ENCODE measurements around the gene PTTG1. TPM values are rescaled to one million over a fixed set of nuclear protein-coding genes. Genes with fewer than 3 reads are reported as not detected.

The PTTG1 gene
- polyA plus RNA-seq (2013), result 24.7 TPM

- Histone ChIP-seq H3K27ac (ENCODE audit: insufficient read depth in 1 of 2, low read depth in 1 of 2, low read length in 2 of 2, poor library complexity in 1 of 2, severe bottlenecking in 2 of 2) (peak within 1 kb of the TSS; percentile 71 to 85), H3K27me3 (replicated peaks in 2 of 5; ENCODE audit: control insufficient read depth in 4 of 5, insufficient read depth in 5 of 5, low read length in 4 of 5) (no peaks in the 10 kb centered on the region), H3K36me3 (ENCODE audit: control insufficient read depth in 4 of 4, insufficient read depth in 4 of 4, low read length in 3 of 4) (peaks cover 0 to 16% (median 0%) of the 10 kb centered on the region in 4 experiments), H3K9me3 (ENCODE audit: control extremely low read depth in 1 of 5, control insufficient read depth in 4 of 5, insufficient read depth in 2 of 5, low read depth in 1 of 5, low read length in 4 of 5) (no peaks in the 10 kb centered on the region), H3K4me1 (ENCODE audit: control extremely low read depth in 1 of 4, control insufficient read depth in 4 of 4, insufficient read depth in 4 of 4, low read length in 3 of 4) (peaks cover 33 to 78% (median 51%) of the 10 kb centered on the region in 4 experiments), H3K4me3 (ENCODE audit: control insufficient read depth in 1 of 7, extremely low read depth in 1 of 7, insufficient read depth in 4 of 7, low read depth in 2 of 7, low read length in 6 of 7) (peak within 1 kb of the TSS; percentile 62 to 94 (median 76))
- DNase-seq, result peak; percentile 98 to 99 (median 98)
- POLR2A ChIA-PET, result interaction anchor here (1.9 kb wide), 1 partner anchor 46 kb away, joined by 9 read pairs; no protein-coding TSS in a partner anchor
- WGBS (ENCODE audit: insufficient coverage), result 0% methylated on average over 30 of the region's 39 CpGs
- CTCF ChIA-PET, result interaction anchor here (2.1 to 4.8 kb wide), 2 partner anchors 9 to 17 kb away, joined by 4 to 39 read pairs; no protein-coding TSS in a partner anchor
Observed at GRCh38 chr5:160421625-160422258, at the start of gene PTTG1. Gene PTTG1, plus strand, starts transcription at chr5:160421855. Its CDS starts 458 bp downstream, at chr5:160422313.

- DNase-seq, result no peak
- ChIA-PET POLR2A (no interaction called here), CTCF (no interaction called here)
- H3K36me3 ChIP-seq (ENCODE audit: control insufficient read depth in 4 of 4, insufficient read depth in 4 of 4, low read length in 3 of 4), result no peaks in the 10 kb centered on the region
- no peaks in the 10 kb centered on the region for H3K9me3 ChIP-seq (ENCODE audit: control extremely low read depth in 1 of 5, control insufficient read depth in 4 of 5, insufficient read depth in 2 of 5, low read depth in 1 of 5, low read length in 4 of 5)
- H3K27me3 ChIP-seq (replicated peaks in 2 of 5; ENCODE audit: control insufficient read depth in 4 of 5, insufficient read depth in 5 of 5, low read length in 4 of 5), result peaks cover 2 to 22% (median 16%) of the 10 kb centered on the region in 5 experiments
- no peak overlapping the region for H3K4me3 ChIP-seq (ENCODE audit: control insufficient read depth in 1 of 7, extremely low read depth in 1 of 7, insufficient read depth in 4 of 7, low read depth in 2 of 7, low read length in 6 of 7)
- H3K4me1 ChIP-seq (ENCODE audit: control extremely low read depth in 1 of 4, control insufficient read depth in 4 of 4, insufficient read depth in 4 of 4, low read length in 3 of 4), result peaks cover 3 to 17% (median 6%) of the 10 kb centered on the region in 4 experiments
- H3K27ac ChIP-seq (ENCODE audit: insufficient read depth in 1 of 2, low read depth in 1 of 2, low read length in 2 of 2, poor library complexity in 1 of 2, severe bottlenecking in 2 of 2), result no peak overlapping the region
Observed at GRCh38 chr5:160375166-160375565, 46.5 kb upstream of the PTTG1 start.

GRCh38 chr5:160375701-160376100 is 46.0 kb upstream of the PTTG1 start:
- CTCF ChIA-PET, result interaction anchor here (1.5 to 1.8 kb wide), 2 partner anchors 18 to 177 kb away, joined by 5 to 6 read pairs; no protein-coding TSS in a partner anchor
- H3K36me3 ChIP-seq (ENCODE audit: control insufficient read depth in 4 of 4, insufficient read depth in 4 of 4, low read length in 3 of 4), result no peaks in the 10 kb centered on the region
- H3K27me3 ChIP-seq (replicated peaks in 2 of 5; ENCODE audit: control insufficient read depth in 4 of 5, insufficient read depth in 5 of 5, low read length in 4 of 5), result peaks cover 2 to 18% (median 12%) of the 10 kb centered on the region in 5 experiments
- no peak overlapping the region for H3K27ac ChIP-seq (ENCODE audit: insufficient read depth in 1 of 2, low read depth in 1 of 2, low read length in 2 of 2, poor library complexity in 1 of 2, severe bottlenecking in 2 of 2)
- no peak overlapping the region for H3K4me3 ChIP-seq (ENCODE audit: control insufficient read depth in 1 of 7, extremely low read depth in 1 of 7, insufficient read depth in 4 of 7, low read depth in 2 of 7, low read length in 6 of 7)
- no peaks in the 10 kb centered on the region for H3K9me3 ChIP-seq (ENCODE audit: control extremely low read depth in 1 of 5, control insufficient read depth in 4 of 5, insufficient read depth in 2 of 5, low read depth in 1 of 5, low read length in 4 of 5)
- 100% methylated on average over 1 of the region's 2 CpGs for WGBS (ENCODE audit: insufficient coverage)
- POLR2A ChIA-PET, result no interaction called here
- no peak for DNase-seq
- peaks cover 0 to 14% (median 5%) of the 10 kb centered on the region in 4 experiments for H3K4me1 ChIP-seq (ENCODE audit: control extremely low read depth in 1 of 4, control insufficient read depth in 4 of 4, insufficient read depth in 4 of 4, low read length in 3 of 4)

GRCh38 chr5:160376416-160376815 is 45.2 kb upstream of the PTTG1 start:
- Histone ChIP-seq H3K9me3 (ENCODE audit: control extremely low read depth in 1 of 5, control insufficient read depth in 4 of 5, insufficient read depth in 2 of 5, low read depth in 1 of 5, low read length in 4 of 5) (no peaks in the 10 kb centered on the region), H3K36me3 (ENCODE audit: control insufficient read depth in 4 of 4, insufficient read depth in 4 of 4, low read length in 3 of 4) (no peaks in the 10 kb centered on the region), H3K27me3 (replicated peaks in 2 of 5; ENCODE audit: control insufficient read depth in 4 of 5, insufficient read depth in 5 of 5, low read length in 4 of 5) (peaks cover 2 to 12% (median 6%) of the 10 kb centered on the region in 5 experiments), H3K27ac (ENCODE audit: insufficient read depth in 1 of 2, low read depth in 1 of 2, low read length in 2 of 2, poor library complexity in 1 of 2, severe bottlenecking in 2 of 2) (no peak overlapping the region), H3K4me3 (ENCODE audit: control insufficient read depth in 1 of 7, extremely low read depth in 1 of 7, insufficient read depth in 4 of 7, low read depth in 2 of 7, low read length in 6 of 7) (no peak overlapping the region), H3K4me1 (ENCODE audit: control extremely low read depth in 1 of 4, control insufficient read depth in 4 of 4, insufficient read depth in 4 of 4, low read length in 3 of 4) (peaks cover 0 to 14% (median 5%) of the 10 kb centered on the region in 4 experiments)
- ChIA-PET CTCF (interaction anchor here (0.7 to 4.0 kb wide), 5 partner anchors 14 to 177 kb away, joined by 3 to 35 read pairs (median 5); no protein-coding TSS in a partner anchor), POLR2A (no interaction called here)
- no peak for DNase-seq

- Histone ChIP-seq H3K4me3 (ENCODE audit: control insufficient read depth in 1 of 7, extremely low read depth in 1 of 7, insufficient read depth in 4 of 7, low read depth in 2 of 7, low read length in 6 of 7) (no peak overlapping the region), H3K4me1 (ENCODE audit: control extremely low read depth in 1 of 4, control insufficient read depth in 4 of 4, insufficient read depth in 4 of 4, low read length in 3 of 4) (peaks cover 0 to 14% (median 5%) of the 10 kb centered on the region in 4 experiments), H3K27me3 (replicated peaks in 2 of 5; ENCODE audit: control insufficient read depth in 4 of 5, insufficient read depth in 5 of 5, low read length in 4 of 5) (peaks cover 0 to 9% (median 6%) of the 10 kb centered on the region in 5 experiments), H3K9me3 (ENCODE audit: control extremely low read depth in 1 of 5, control insufficient read depth in 4 of 5, insufficient read depth in 2 of 5, low read depth in 1 of 5, low read length in 4 of 5) (no peaks in the 10 kb centered on the region), H3K36me3 (ENCODE audit: control insufficient read depth in 4 of 4, insufficient read depth in 4 of 4, low read length in 3 of 4) (no peaks in the 10 kb centered on the region), H3K27ac (ENCODE audit: insufficient read depth in 1 of 2, low read depth in 1 of 2, low read length in 2 of 2, poor library complexity in 1 of 2, severe bottlenecking in 2 of 2) (no peak overlapping the region)
- DNase-seq, result no peak
- WGBS (ENCODE audit: insufficient coverage), result 100% methylated on average over 1 of the region's 5 CpGs
- POLR2A ChIA-PET, result interaction anchor here (0.7 kb wide), 1 partner anchor 10 kb away, joined by 3 read pairs; no protein-coding TSS in a partner anchor
- CTCF ChIA-PET, result interaction anchor here (0.8 to 4.0 kb wide), 4 partner anchors 10 to 1091 kb away, joined by 3 to 35 read pairs (median 4); no protein-coding TSS in a partner anchor
Observed at GRCh38 chr5:160377651-160378050, 44.0 kb upstream of the PTTG1 start.

GRCh38 chr5:160378330-160378729 is 43.3 kb upstream of the PTTG1 start:
- peaks cover 0 to 9% (median 6%) of the 10 kb centered on the region in 5 experiments for H3K27me3 ChIP-seq (replicated peaks in 2 of 5; ENCODE audit: control insufficient read depth in 4 of 5, insufficient read depth in 5 of 5, low read length in 4 of 5)
- WGBS (ENCODE audit: insufficient coverage), result no CpG with 5 or more reads among the region's 2 CpGs
- no peaks in the 10 kb centered on the region for H3K9me3 ChIP-seq (ENCODE audit: control extremely low read depth in 1 of 5, control insufficient read depth in 4 of 5, insufficient read depth in 2 of 5, low read depth in 1 of 5, low read length in 4 of 5)
- H3K4me3 ChIP-seq (ENCODE audit: control insufficient read depth in 1 of 7, extremely low read depth in 1 of 7, insufficient read depth in 4 of 7, low read depth in 2 of 7, low read length in 6 of 7), result no peak overlapping the region
- H3K4me1 ChIP-seq (ENCODE audit: control extremely low read depth in 1 of 4, control insufficient read depth in 4 of 4, insufficient read depth in 4 of 4, low read length in 3 of 4), result peaks cover 0 to 14% (median 5%) of the 10 kb centered on the region in 4 experiments
- CTCF ChIA-PET, result interaction anchor here (0.8 to 4.0 kb wide), 3 partner anchors 11 to 1092 kb away, joined by 3 to 35 read pairs (median 4); no protein-coding TSS in a partner anchor
- H3K27ac ChIP-seq (ENCODE audit: insufficient read depth in 1 of 2, low read depth in 1 of 2, low read length in 2 of 2, poor library complexity in 1 of 2, severe bottlenecking in 2 of 2), result no peak overlapping the region
- peak in 1 of 3 donors; percentile 61 for DNase-seq
- POLR2A ChIA-PET, result no interaction called here
- H3K36me3 ChIP-seq (ENCODE audit: control insufficient read depth in 4 of 4, insufficient read depth in 4 of 4, low read length in 3 of 4), result no peaks in the 10 kb centered on the region

GRCh38 chr5:160379511-160379910 is 42.1 kb upstream of the PTTG1 start:
- H3K4me3 ChIP-seq (ENCODE audit: control insufficient read depth in 1 of 7, extremely low read depth in 1 of 7, insufficient read depth in 4 of 7, low read depth in 2 of 7, low read length in 6 of 7), result peak overlapping the region in 1 of 7 experiments; percentile 31
- peaks cover 0 to 14% (median 5%) of the 10 kb centered on the region in 4 experiments for H3K4me1 ChIP-seq (ENCODE audit: control extremely low read depth in 1 of 4, control insufficient read depth in 4 of 4, insufficient read depth in 4 of 4, low read length in 3 of 4)
- POLR2A ChIA-PET, result interaction anchor here (0.7 to 0.8 kb wide), 2 partner anchors 47 to 261 kb away, joined by 3 to 4 read pairs; no protein-coding TSS in a partner anchor
- DNase-seq, result peak; percentile 37 to 81 (median 70)
- H3K27me3 ChIP-seq (replicated peaks in 2 of 5; ENCODE audit: control insufficient read depth in 4 of 5, insufficient read depth in 5 of 5, low read length in 4 of 5), result peaks cover 0 to 8% (median 4%) of the 10 kb centered on the region in 5 experiments
- no peaks in the 10 kb centered on the region for H3K9me3 ChIP-seq (ENCODE audit: control extremely low read depth in 1 of 5, control insufficient read depth in 4 of 5, insufficient read depth in 2 of 5, low read depth in 1 of 5, low read length in 4 of 5)
- peak overlapping the region in 1 of 2 experiments; percentile 57 for H3K27ac ChIP-seq (ENCODE audit: insufficient read depth in 1 of 2, low read depth in 1 of 2, low read length in 2 of 2, poor library complexity in 1 of 2, severe bottlenecking in 2 of 2)
- H3K36me3 ChIP-seq (ENCODE audit: control insufficient read depth in 4 of 4, insufficient read depth in 4 of 4, low read length in 3 of 4), result no peaks in the 10 kb centered on the region
- 38% methylated on average over 4 of the region's 4 CpGs for WGBS (ENCODE audit: insufficient coverage)
- CTCF ChIA-PET, result interaction anchor here (1.1 to 4.0 kb wide), 8 partner anchors 8 to 296 kb away, joined by 3 to 35 read pairs (median 4); partner anchors contain the start of gene C1QTNF2
